Right renal cortex interstitium (tissue), 3 donors: ENCODE results near the gene TKTL1. TPM values are rescaled to one million over a fixed set of nuclear protein-coding genes. Genes with fewer than 3 reads are reported as not detected.

Source experiments
- DNase-seq, 3 donors: peaks; one replicate each; pipeline ENCODE4 v3.0.0-alpha.2; 2013; ENCODE audit warnings: low read depth in 3 of 3, low spot score in 2 of 3
- polyA plus RNA-seq, 3 donors: library from polyadenylated mRNA; unstranded; fragments of 120-200 nt; gene quantifications; one replicate each; pipeline ENCODE4 v1.2.1, GENCODE V29; 2013; ENCODE audit not compliant: insufficient read length in 3 of 3

TKTL1 gene
- polyA plus RNA-seq, 3 donors, result 0.28 to 0.76 (median 0.45) TPM

DNA sequence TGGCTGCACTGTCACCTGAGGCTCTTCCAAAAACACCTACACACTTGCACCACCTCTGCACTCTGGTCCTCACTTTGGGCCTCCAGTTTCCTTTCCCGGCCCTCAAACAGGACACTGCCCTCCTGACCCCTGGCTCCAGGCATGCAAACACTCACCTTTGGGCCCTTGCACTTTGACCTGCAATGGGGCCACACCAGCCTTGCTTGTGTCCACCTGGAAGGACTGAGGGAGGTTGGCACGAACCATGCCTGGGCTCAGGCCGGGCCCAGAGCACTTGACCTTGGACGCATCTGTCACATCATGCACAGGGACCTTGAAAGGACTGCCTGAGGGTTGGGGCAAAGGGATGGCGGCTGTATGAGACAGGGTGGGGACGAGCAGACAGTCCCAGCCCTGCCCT is 63.2 kb downstream of the TKTL1 start:
- no peak for DNase-seq

DNA sequence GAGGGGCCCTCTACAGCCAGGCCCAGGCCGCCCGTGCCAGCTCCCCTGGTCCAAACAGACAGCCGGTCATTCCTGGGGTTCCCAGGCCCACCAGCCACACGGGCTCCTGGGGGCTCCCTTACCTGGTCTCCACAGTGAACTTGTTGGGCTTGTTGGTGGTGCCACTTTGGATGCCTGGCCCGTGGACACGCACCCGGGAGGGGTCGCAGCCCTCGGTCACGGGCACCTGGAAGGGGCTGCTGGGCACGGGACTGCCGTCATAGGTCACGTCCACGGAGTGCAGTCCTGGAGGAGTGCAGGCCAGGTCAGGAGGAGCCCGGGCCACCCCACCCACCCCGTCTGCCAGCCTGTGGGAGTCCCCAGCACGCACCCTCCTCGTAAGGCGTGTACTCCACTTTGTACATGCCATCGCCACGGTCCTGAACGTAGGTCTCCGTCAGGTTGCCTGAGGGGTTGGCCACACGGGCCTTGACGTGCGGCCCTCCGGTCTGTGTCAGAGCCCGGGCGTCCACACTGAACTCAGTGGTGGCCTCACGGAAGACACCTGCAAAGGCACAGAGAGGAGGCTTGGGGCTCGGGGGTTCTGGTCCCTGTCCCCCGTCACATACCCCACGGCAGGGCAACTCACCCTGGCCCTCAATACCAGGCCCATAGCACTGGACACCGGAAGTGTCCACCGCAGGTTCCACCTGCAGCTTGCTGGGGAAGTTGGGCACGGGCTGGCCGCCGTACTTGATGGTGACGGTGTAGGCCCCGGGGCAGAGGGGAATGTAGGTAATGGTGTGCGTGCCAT is 64.0 kb downstream of the TKTL1 start:
- DNase-seq, result no peak

DNA sequence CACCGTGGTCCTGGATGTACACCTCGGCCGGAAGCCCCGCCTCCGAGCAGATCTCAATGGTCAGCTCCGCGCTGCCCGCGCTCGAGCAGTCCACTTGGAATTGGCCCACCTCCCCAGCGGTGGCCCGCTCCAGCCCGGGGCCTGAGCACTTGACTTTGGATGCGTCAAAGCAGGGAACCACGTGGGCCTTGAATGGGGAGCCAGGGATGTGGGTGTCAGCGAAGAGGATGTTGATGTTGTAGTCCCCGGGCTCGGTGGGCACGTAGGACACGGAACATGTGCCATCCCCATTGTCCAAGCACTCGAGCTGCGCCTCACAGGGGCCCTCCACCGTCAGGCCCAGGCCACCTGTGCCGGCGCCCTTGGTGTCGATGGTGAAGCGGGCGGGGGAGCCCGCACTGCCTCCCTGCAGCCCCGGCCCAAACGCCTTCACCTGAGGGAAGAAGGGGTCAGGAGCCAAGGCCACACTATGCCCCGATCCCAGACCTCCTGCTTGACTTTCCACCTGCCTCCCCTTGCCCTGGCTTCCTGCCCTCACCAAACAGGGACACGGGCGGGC is 64.6 kb downstream of the TKTL1 start:
- no peak for DNase-seq

DNA sequence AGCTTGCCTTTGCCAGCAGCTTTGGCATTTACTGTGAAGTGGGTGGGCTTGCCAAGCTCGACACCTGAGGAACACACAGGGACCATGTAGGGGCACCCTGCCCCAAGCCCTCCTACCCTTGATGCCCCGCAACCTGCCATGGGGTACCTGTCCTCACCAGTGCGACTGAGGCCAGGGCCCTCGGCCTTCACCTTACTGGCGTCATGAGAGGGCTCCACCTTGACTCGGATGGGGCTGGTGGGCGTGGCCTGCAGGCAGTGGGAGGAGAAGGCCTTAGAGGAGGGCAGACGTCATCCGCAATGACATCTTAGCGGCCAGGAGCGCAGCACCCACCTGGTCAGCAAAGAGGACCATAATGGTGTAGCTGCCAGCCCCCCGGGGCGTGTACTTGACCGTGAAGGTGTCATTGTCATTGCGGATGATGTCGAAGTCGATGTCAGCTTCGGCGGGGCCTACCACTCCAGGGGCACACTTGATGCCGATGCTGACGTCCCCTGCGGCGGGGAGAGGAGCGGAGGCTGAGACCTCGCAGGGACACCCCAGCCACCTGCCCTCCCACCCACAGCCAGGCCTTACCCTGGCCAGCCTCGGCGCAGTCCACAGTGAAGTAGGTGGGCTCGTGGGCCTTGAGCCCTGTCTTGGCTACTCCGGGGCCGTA is 66.6 kb downstream of the TKTL1 start:
- no peak for DNase-seq

DNA sequence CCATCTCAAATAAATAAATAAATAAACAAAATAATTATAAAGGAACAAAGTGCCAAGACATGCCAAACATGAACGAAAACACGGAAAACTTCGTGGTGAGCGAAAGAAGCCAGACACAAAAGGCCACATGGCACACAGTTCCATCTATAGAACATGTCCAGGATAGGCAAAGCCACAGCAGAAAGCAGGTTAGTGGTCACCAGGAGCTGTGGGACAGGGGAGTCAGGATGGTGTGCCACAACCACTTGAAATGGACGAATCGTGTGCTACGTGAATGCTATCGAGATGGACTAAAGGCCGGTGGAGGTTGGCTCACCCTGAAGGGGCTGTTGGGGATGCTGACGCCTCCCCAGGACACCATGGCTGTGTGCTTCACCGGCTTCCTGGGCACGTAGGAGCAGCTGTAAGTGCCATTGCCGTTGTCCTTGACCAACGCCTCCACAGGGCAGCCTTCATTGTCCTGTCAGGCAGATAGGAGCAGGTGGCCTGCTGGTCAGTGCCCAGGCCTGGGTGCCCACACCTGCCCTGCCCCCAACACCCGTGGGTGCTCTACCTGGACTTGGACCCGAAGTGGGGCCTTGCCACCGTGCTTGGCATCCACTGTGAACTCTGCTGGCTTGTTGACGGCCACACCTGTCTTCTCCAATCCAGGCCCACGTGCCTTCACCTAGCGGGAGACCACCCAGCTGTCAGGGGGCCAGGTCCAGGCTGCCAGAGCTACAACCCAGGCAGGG is 68.3 kb downstream of the TKTL1 start:
- no peak for DNase-seq

DNA sequence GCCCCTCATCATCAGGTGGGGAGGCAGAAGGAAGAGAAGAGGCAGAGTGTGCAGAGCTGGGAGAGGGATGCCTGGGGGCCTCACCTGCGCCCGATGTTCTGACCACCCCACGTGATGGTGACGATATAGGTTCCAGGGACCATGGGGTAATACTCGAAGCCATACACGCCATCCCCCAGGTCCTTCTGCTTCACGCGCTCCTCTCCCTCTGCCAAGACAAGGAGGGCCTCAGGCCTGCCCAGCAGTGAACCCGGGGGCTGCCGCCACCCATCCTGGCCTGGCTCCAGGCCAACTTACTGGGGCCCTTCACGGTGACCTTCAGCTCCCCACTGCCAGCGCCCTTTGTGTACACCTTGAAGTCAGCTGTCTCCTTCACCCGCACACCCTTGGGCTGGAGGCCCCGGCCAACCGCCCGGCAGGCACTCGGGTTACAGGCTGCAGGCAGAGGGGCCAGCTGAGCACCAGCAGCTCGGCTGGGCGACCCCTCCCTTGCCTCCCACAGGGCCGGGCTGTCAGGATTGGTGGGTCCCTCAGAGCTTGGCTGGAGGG is 69.5 kb downstream of the TKTL1 start:
- no peak for DNase-seq

DNA sequence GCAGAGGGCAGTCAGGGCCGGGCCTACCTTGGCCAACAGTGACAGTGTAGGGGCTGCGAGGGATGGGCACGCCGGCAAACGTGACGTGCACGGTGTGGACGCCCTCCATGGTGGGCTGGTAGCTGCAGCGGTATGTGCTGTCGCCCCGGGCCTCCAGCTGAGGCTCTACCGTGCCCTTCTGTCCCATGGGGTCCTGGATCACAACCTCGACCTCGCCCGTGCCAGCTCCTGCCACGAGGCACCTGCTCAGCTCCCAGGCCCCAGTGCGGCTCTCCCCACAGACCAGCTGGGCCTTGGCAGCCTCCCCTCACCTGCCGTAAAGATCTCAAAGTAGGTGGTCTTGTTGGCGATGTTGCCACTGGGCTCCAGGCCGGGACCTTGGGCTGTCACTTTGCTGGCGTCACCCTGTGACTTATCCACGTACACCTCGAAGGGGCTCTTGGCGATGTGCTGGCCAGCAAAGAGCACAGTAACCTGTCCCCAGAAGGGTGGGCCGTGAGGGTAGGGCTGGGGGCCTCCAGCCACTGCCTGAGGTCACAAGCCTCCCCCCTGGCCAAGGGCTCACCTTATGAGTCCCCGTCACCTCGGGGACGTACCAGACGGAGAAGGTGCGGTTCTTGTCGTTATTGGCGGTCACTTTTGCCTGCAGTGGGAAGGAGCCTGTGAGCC is 70.5 kb downstream of the TKTL1 start:
- DNase-seq, result no peak

DNA sequence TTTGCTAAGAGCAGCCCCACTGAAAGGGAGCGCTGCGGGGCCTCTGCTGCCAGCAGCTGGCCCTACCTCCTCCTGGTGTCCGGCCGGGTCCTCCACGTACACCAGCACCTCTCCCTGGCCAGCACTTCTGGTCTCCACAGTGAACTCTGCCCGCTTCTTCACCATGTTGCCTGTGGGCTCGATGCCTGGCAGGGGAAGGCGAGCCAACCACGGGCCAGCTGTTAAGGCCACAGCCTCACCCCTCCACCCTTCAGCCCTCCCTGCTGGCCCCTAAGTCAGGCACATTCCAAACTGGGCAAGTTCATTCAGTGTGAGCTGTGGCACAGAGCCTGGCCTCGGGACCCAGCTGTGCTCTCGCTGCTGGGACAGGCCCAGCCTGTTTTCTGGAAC is 71.1 kb downstream of the TKTL1 start:
- DNase-seq, result no peak

DNA sequence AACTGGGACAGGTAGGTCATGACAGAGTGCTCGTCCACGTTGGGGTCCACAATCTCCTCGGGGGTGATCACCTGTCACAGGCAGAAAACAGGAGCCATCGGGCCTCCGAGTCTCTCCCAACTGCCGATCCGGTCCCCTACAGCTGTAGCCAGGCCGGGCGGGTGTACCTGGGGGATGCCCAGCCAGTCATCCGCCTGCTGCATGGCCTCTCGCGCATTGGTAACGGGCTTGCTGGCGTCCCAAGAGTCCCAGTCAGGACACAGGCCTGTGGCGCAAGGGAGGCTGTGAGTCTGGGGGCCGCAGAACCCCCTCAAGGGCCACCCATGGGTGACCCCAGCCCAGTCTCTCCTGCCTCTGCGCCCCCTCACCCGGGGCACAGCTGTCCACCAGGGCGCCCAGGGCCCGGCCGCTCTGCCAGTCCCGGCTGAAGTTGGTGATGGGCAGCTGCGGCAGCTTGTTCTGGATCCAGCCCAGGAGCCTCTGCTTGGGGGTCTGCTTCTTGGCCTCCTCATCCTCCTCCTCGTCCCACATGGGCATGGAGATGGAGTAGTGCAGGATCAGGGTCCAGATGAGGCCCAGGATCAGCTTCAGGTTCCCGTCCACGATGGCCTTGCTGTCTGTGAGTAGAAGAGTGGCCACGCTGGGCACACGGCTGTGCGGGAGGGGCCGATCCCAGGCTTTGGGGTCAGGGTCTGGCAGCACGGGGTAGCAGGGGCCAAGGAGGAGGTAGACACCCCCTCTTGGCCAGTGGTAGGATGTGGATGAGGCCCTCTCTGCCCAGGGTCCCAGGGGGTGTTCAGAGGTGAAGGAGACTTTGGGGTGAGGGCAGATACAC is 72.1 kb downstream of the TKTL1 start:
- DNase-seq, result no peak

DNA sequence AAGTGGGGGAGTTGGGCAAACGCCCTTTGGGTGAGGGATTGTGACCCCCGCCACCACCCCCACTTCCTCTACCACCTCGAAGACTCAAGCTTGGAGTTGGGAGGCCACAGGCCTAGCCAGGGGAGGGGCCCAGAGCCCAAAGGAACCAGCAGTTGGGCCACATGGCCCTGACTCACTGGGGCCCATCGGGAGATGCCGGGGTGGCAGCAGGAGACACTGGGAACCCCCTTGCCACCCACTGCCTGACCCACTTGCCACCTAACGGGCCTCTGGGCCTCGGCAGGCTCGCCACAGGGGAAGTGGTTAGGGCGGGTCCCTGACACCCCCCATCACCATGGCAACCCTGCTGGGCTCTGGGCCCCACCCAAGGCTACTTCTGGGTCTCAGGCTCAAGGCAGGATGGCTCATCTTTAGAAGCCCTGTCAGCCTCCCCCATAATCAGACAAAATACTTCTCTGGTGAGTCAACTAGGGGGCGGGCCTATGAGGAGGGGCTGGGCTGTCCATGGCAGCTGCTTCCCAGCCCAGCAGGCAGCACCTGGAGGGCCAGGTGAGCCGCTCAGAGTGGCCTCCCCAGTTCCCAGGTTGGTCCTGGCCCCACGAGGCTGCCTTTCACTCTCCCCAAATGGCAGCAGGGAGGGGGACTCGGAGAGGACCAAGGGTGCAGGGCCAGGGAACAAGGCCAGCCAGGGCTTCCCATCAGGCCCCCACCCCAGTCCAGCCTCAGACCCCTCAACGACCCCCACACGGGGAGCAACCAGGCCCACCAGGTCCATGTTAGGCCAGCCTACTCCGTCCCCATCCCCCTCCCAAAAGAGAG is 73.2 kb downstream of the TKTL1 start:
- DNase-seq, result no peak

DNA sequence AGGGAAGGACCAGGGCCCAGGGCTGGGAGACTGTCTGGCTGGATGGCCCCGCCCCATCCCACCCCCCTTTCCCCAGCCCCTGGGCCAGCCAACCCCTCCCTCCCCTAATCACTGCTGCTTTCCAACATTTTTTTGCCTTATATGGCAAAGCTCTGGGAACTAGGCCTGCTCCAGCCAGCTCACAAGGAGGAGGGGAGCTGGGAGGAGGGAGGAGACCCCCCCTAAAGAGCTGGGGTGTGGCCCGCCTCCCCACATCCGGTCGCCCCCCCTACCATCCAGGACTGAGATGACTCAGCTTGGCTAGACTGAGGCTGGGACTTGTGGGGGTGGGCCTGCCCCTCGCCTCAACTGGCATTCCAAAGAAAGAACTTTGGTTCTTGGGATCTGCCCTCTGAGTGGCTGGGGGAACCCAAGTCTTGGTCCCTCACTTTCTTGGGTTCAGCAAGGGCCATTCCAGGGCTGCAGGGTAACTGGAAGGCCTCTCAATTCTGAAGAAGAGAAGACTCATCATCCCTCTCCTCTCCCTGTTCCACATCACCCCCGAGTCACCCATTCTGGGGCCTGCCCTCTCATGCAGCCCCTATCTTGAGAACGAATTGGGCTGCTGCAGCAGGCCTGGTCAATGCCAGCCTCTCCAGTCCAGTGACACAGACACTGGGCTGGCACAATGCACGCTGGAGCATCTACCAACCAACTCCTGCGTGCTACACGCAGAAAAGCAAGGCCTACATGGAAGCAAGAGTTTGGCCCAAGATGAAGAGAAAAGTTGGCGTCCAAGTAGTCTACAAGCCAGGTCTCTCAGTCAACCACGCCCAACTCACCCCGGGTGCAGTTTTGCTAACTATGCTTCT is 74.1 kb downstream of the TKTL1 start:
- DNase-seq, result peak; percentile 27 to 69 (median 67)

DNA sequence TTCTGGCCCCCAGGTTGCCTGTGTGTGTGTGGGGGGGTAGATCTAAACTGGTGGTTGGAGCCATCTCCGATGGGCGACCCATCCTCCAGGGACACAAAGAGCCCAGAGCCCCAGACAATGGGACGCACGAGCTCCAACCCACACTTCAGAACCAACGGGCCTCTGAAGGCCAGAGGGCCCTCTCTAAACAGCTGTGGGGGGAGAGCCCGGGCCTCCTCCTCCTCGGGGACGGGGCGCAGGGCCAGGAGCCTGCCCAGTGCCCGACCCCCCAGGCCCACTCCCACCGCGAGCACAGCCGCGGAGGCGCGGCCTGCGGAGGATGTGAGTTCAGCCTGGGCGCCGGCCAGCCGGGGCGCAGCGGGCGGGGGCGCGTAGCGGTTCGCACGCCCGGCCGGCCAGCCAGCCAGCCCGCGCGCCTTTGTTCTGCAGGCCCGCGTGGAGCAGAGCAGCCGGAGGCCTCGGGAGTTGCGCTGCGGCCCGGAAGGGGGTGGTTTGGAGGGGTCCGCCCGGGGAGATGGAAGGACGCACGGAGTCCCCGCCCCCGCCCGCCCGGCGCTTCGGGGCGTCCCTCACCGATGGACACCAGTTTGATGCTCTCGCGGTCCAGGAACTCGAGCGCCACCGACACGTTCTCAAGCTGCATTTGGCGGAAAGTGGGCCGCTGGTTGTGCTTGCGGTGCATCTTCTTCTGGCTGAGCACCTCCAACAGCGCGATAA is 74.9 kb downstream of the TKTL1 start:
- DNase-seq, result no peak

DNA sequence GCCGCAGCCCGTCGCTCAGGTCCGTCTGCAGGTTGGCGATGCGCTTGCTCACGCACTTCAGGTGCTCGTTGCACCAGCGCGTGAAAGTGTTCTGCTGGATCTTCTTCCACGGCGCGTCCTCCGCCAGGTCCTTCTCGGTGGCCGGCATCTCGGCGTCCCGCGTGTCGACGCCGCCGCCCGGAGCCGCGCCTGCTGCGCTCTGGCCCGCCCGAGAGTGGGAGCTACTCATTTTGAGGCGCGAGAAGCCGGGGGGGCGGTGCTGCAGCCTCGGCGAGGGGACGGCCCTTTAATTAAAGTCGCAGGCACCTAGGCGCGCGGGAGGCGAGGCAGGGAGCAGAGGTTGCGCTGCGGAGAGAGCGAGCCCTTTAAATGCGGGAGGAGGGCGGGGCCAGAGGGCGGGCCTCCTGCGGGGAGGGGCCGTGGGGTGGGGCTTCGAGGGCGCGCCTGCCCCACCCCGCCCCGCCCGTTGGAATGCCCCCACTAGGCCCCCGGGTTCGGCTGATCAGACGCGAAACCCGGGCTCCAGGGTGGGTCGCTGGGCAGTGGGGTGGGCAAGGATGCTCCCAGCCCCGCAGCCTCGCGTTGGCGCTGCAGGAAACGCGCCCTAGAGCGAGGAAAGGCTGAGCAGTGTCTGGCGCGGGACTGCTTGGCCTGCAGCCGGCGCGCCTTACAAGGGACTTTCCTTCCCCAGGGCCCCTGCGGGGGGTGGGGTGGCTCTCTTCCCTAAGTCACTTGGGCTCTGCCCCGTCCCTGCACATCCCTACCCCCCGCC is 75.6 kb downstream of the TKTL1 start:
- DNase-seq, result peak in 2 of 3 donors; percentile 69 to 83

DNA sequence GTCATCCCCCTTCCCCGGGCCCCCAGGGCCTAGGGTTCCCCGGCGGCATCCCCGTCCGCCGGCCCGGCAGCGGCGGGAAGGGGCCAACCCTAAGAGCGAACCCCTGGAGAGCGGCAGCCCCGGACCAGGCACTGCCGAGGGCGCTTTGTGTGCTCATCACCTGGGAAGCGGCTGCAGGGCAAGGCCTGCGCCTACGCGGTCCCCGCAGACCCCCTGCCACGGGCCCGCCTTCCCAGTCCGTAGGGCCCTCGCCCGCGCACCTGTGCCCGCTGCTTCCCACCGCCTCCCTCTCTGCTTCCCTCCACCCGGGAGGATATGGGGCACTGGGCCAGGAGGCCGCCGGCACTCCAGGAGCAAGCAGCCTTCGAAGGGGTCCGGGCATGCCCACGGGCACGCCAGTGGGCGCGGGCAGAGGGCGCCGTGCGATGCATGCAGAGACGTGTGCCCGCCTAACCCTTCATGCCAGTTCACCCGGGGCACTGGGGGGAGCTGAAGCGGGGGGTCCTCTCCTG is 76.2 kb downstream of the TKTL1 start:
- DNase-seq, result no peak

DNA sequence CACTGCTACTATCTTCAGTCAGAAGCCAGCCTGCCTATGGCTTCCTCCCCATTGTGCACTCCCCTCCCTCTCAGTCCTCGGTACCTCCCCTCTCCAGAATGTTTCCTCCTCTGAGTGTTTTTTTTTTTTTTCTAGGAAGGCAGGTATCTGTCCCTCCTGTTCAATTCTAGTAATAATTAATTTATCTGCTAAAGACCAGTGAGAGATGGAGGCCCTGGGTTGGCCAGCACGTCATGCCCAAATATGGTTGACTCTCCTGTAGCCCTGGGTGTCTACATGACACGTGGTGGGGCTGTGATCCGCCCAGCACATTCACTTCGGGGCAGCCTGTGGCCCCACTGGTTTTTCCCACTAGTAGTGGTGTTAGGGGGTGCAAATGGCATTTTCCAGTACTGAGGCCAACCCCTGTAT is 77.0 kb downstream of the TKTL1 start:
- no peak for DNase-seq
